ENCODE measurements around the gene RAB17.

DNA sequence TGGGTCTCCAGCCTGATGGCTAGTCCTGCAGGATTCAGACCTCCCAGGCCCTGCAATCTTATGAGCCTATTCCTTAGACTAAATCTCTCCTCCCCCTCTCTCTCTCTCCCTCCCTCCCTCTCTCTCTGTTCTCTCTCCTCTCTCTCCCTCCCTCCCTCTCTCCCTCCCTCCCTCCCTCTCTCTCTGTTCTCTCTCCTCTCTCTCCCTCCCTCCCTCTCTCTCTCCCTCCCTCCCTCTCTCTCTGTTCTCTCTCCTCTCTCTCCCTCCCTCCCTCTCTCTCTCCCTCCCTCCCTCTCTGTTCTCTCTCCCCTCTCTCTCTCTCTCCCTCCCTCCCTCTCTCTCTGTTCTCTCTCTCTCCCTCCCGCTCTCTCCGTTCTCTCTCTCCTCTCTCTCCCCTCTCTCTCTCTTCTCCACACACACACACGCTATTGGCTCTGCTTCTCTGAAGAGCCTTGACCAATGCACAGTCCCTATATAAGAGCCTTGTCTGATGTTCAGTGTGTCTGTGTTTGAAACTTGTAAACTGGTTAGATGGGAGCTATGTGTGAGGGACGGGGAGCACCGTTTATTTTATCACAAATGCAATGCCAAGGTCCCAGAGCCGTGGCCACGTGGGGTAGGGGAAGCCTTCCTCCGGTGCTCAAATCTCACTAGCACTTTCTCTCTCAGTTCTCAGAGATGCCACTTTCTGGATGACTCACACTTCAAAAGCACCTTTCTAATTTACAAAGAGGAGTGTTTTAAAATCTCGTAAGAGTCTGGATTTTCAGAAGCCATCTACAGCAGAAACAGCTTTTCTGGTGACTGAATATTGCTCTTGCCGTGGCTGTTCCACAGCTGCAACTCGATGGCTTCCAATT lies 33.5 kb downstream of the RAB17 start:
- no peak for TF ChIP-seq CTCF (IDR thresholded peaks at IDR 0.05)
- TF ChIP-seq POLR2A (IDR thresholded peaks at IDR 0.05), result no peak

All from right lobe of liver (tissue), 4 donors.